HG02870 (cell line): ENCODE data around the gene ASIC2.

ENCODE experiments used
- ATAC-seq: cut with Tn5 transposase; IDR thresholded peaks from one replicate; pipeline ENCODE4 v1.9.1; 2021; ENCODE audit warnings: mild to moderate bottlenecking, moderate library complexity; ENCODE audit not compliant: unreplicated experiment

ASIC2 gene

GRCh38 chr17:33209671-33210070 lies 83.4 kb downstream of the ASIC2 start:
- ATAC-seq: no peak

- ATAC-seq: no peak
Measured at GRCh38 chr17:33207231-33207630, 85.9 kb downstream of the ASIC2 start.

DNA sequence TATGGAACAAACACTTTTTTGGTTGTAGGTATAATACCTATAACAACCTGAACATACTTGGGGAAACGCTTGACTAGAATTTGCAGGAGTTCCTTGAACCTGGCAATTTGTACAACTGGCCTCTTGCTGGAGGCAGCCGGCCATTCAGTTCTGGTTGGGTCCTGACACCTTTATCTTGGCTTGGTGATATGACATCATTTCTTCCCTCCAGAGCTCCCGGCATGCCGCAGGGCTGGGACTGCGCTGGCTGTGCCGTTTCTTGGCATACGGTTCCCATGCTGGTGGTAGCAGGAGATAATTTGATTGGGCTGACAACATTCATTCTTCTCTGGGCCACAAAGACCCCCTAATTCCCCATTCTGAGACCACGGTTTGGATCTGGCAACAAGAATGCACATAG lies 87.5 kb downstream of the ASIC2 start:
- no peak for ATAC-seq

DNA sequence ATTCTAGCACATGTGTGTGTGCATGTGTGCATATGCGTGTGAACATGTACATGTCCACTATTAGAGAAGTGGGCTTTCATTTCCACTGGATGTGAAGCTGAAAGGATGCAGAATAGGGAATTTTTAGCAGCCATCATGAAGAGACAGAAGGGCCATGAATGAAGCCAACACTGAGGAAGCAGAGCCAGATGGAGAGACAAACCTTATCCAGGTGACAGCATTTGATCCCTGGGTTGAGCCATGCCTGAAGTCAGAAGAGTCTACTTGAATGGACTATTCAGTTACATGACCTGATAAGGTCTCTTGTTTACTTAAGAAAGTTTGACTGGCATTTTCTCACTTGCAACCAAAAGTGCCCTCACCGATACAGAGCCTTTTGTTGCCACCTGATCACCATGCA lies 88.4 kb downstream of the ASIC2 start:
- no peak for ATAC-seq

GRCh38 chr17:33204156-33204555 lies 88.9 kb downstream of the ASIC2 start:
- ATAC-seq: no peak

GRCh38 chr17:33202796-33203495 lies 90.1 kb downstream of the ASIC2 start:
- ATAC-seq: no peak

GRCh38 chr17:33202021-33202420 lies 91.1 kb downstream of the ASIC2 start:
- no peak for ATAC-seq

GRCh38 chr17:33201283-33201682 lies 91.8 kb downstream of the ASIC2 start:
- ATAC-seq: no peak

DNA sequence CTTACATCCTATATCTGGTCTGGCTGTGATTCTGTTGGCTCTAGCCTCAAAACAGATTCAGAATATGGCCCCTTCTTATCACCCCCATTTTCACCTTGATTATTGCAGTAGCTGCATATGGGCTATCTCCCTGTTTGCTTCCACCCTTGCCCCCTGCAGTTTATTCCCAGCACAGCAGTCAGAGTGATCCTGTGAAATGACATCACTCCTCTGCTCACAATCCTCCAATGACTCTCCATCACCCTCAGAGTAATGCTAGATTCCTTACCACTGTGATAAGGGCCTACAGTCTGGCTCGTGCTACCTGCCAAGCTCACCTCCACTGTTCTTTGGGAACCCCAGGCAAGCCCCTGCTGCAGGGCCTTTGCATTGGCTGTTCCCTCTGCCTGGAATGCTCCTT lies 92.5 kb downstream of the ASIC2 start:
- no peak for ATAC-seq

GRCh38 chr17:33199571-33200510 lies 93.3 kb downstream of the ASIC2 start:
- no peak for ATAC-seq

GRCh38 chr17:33198954-33199353 lies 94.1 kb downstream of the ASIC2 start:
- no peak for ATAC-seq

DNA sequence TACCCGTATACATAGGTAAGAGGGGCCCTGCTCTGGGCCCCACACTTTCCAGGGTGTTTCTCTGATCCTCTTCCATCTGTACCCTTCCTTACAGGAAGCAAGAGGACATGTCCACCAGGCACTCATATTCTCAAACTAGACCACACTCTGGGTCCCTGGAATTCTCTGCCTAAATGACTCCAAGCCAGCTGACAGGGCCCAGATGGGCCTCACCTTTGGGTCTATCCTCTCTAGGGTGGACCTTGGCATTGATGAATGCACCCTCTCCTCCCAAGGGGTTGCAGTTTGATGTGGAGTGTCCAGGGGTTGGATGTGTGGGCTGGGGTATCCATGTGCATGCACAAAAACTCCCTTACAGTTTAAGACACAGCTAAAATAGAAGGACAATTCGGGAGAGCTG lies 95.8 kb downstream of the ASIC2 start:
- no peak for ATAC-seq

DNA sequence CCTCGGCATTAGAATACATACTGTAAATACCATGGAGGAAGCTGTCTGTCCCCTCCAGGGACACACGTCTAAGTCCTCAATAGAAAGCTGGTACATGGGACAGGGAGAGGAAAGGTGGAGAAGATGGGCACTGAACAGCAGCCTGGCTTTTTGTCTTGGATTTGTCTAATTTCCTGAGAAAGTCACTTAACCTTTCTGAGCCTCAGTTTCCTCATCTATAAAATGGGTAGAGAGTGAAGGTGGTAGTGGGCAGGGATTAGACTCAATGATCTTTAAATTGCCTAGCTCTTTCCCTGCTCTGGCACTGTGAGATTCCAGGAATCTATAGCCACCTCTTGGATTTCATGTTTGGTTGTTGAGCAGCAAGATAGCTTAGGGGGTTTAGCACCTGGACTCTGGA lies 96.2 kb downstream of the ASIC2 start:
- ATAC-seq: no peak

GRCh38 chr17:33192951-33193911 lies 99.9 kb downstream of the ASIC2 start:
- no peak for ATAC-seq

DNA sequence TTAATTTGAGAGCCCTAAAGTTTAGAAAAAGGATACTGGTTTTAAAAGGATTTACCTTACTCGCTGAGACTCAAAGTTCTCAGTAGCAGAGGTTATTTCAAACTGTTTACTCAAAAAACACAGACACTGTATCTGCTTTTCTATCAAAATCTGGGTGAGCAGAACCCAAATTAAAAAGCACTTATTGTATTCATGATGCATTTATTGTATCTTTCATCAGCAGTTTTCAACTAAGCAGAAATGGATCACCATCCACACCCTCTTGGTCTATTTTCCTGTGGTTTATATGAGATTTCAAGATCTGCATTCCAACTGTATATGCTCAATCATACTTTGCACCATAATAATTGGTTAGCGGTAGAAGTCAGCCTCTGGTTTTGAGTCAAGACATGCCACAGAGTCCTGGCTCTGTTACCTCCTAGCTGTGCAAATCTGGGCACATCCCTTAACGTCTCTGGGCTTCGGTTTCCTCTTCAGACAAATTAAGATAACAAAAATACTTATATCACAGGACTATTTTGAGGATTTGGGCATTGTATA lies 109.5 kb downstream of the ASIC2 start:
- no peak for ATAC-seq

GRCh38 chr17:33179151-33179550 lies 113.9 kb downstream of the ASIC2 start:
- no peak for ATAC-seq

DNA sequence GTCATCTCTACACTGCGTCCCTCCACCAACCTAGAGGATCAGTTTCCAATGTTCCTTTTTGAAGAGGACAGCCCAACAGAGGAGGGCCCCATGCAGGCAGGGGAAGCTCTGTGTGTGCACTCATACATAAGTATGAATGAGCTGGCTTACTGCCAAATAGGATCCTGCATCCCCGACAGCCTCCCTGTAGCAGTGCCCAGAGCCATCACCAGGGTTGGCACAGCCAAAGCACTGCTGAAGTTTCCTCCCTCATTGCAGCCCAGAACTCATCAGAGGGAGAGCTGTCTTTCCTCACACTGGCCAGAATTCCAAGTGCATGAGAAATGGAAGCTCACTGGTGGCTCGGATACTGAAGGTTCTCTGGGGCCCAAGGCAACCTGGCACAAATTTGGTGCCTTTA lies 114.4 kb downstream of the ASIC2 start:
- ATAC-seq: no peak

GRCh38 chr17:33175562-33175961 lies 117.5 kb downstream of the ASIC2 start:
- no peak for ATAC-seq

DNA sequence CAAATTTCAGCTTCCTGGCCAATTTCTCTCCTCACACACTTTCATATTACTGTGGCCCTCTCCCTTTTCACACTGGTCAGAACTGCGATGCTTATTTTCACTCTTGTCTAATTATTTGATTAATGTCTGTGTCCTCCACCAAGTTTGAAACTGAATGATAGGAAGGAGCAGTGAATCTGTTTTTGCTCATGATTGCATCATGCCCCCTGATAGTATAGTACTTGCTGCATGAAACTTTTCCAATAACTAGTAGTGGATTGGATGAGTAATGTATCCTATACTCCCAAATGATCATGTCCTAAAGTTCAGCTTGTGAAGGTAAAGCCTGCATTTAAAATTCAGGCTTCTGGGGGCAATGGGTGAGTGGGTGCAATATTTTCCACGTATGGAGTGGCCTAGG lies 121.2 kb downstream of the ASIC2 start:
- no peak for ATAC-seq

- no peak for ATAC-seq
Measured at GRCh38 chr17:33169580-33170285, 123.4 kb downstream of the ASIC2 start.
